Measurements from ENCODE around the gene UCMA. TPM values are rescaled to one million over a fixed set of nuclear protein-coding genes. Genes with fewer than 3 reads are reported as not detected.

Gene UCMA
- total and polyA plus RNA-seq, 10 of the 15 experiments (the other 5 are each of a cell fraction or from before 2014, with no cell fraction given): 0.15 TPM; not detected in 9

- POLR2A ChIA-PET: no interaction called here
- no peak for TF ChIP-seq CBFB (IDR thresholded peaks at IDR 0.05; ENCODE audit: low read depth)
- no peak for TF ChIP-seq CHD1 (IDR thresholded peaks at IDR 0.05; ENCODE audit: low read depth, low read length)
- no peak for TF ChIP-seq CEBPB (IDR thresholded peaks at IDR 0.05; ENCODE audit: borderline replicate concordance in 1 of 2, low read depth in 2 of 2, low read length in 2 of 2)
- TF ChIP-seq BACH1 (IDR thresholded peaks at IDR 0.05; ENCODE audit: borderline replicate concordance): no peak
- TF ChIP-seq FOS (IDR thresholded peaks at IDR 0.05; ENCODE audit: borderline replicate concordance, extremely low read depth, insufficient read length): no peak
- no peak for TF ChIP-seq MEF2A (IDR thresholded peaks at IDR 0.05; ENCODE audit: insufficient read depth, low read depth, low read length)
- TF ChIP-seq CEBPZ (IDR thresholded peaks at IDR 0.05; ENCODE audit: low read depth, low read length): no peak
- TF ChIP-seq JUND (IDR thresholded peaks at IDR 0.05; ENCODE audit: low read depth, low read length): no peak
- no peak for TF ChIP-seq DPF2 (IDR thresholded peaks at IDR 0.05)
- TF ChIP-seq NR2C1 (IDR thresholded peaks at IDR 0.05): no peak
- no peak for TF ChIP-seq TBL1XR1 (IDR thresholded peaks at IDR 0.05; ENCODE audit: low read depth, low read length)
- no peak for TF ChIP-seq GATAD2B (conservative IDR thresholded peaks at IDR 0.05; ENCODE audit: low read depth)
- RAD21 ChIA-PET (ENCODE audit: unreplicated experiment): no interaction called here
- WGBS (ENCODE audit: insufficient coverage, insufficient replicate concordance, low lambda C conversion rate, missing lambda C conversion rate): 54% methylated on average over 1 of the region's 1 CpG
- in situ Hi-C loops (cut with MboI) (no loop called here), intact Hi-C loops (cut with micrococcal nuclease; ENCODE audit: unreplicated experiment) (no loop called here)
- H2AFZ ChIP-seq (ENCODE audit: control insufficient read depth, low read depth, low read length): no peak overlapping the region
- no peaks in the 10 kb centered on the region for H3K79me2 ChIP-seq (ENCODE audit: control insufficient read depth, insufficient read depth, low read length)
- H3K9ac ChIP-seq (ENCODE audit: control insufficient read depth, insufficient read depth, low read length): no peak overlapping the region
- H4K20me1 ChIP-seq (ENCODE audit: control insufficient read depth, insufficient read depth): no peaks in the 10 kb centered on the region
- SMC1A ChIA-PET (ENCODE audit: uncharacterized antibody, unreplicated experiment): no interaction called here
- H3K27me3 ChIP-seq (replicated peaks in 1 of 2; ENCODE audit: control insufficient read depth in 2 of 2, insufficient read depth in 2 of 2, low read length in 1 of 2): no peaks in the 10 kb centered on the region
- ATAC-seq: no peak; the same call in 2 of the 3 replicates
- BruUV-seq (replicated peaks): no TSS peak
- no peak overlapping the region for H3K4me2 ChIP-seq (ENCODE audit: control insufficient read depth, insufficient read depth)
- no peak for DNase-seq (ENCODE audit: low read depth, low spot score)
- H3K27ac ChIP-seq (ENCODE audit: control insufficient read depth, insufficient read depth): no peak overlapping the region
- peaks cover 15% of the 10 kb centered on the region in 2 experiments for H3K36me3 ChIP-seq (ENCODE audit: control insufficient read depth in 2 of 2, insufficient read depth in 2 of 2, low read length in 1 of 2)
- CTCF ChIA-PET: interaction anchor here (1.0 kb wide), 1 partner anchor 9 kb away, joined by 5 read pairs; no protein-coding TSS in a partner anchor
- peaks cover 3% of the 10 kb centered on the region; the same call in 1 of the 2 replicates for H3K4me1 ChIP-seq (ENCODE audit: control insufficient read depth, insufficient read depth, low read length)
- peaks cover 4% of the 10 kb centered on the region; the same call in 2 of the 3 replicates for H3K9me3 ChIP-seq (replicated peaks; ENCODE audit: control insufficient read depth, insufficient read depth, low read length)
- H3K4me3 ChIP-seq: no peak overlapping the region
- FAIRE-seq: no peak
Measured at GRCh38 chr10:13182424-13182823, 51.8 kb downstream of the UCMA start.
